CD14-positive monocyte (primary cell): ENCODE data around the gene HLA-DMB. TPM values are rescaled to one million over a fixed set of nuclear protein-coding genes. Genes with fewer than 3 reads are reported as not detected.

ENCODE experiments used
- DNase-seq, 3 donors: peaks; one replicate each; pipeline ENCODE4 v3.0.0-alpha.2; 2011 to 2022
- H2AFZ ChIP-seq: 2 replicates; pipeline ENCODE4 v1.6.0; 2012; ENCODE audit warnings: mild to moderate bottlenecking, low read depth, low read length, inconsistent platforms; ENCODE audit not compliant: insufficient read depth, poor library complexity, severe bottlenecking
- H3K27ac ChIP-seq, 2 donors: 1 replicate in 1 of 2; 2 replicates in 1 of 2; pipeline ENCODE4 v1.5.1; 2012 to 2013; ENCODE audit warnings: low read length in 2 of 2, control low read depth in 1 of 2, inconsistent platforms in 1 of 2, low read depth in 1 of 2, mild to moderate bottlenecking in 1 of 2
- H3K27me3 ChIP-seq, 2 donors: one replicate each; pipeline versions ENCODE4 v1.6.0 to v1.6.1; 2011 to 2013; ENCODE audit warnings: low read length in 2 of 2; ENCODE audit not compliant: control insufficient read depth in 2 of 2, insufficient read depth in 2 of 2
- H3K36me3 ChIP-seq, 2 donors: replicated peaks in 1 of 2; 1 replicate in 1 of 2; 2 replicates in 1 of 2; pipeline versions ENCODE4 v1.5.1 to v1.6.1; 2012 to 2013; ENCODE audit warnings: low read length in 2 of 2, control low read depth in 1 of 2, inconsistent platforms in 1 of 2, mild to moderate bottlenecking in 1 of 2; ENCODE audit not compliant: insufficient read depth in 2 of 2, control insufficient read depth in 1 of 2
- H3K4me1 ChIP-seq, 2 donors: 1 replicate in 1 of 2; 2 replicates in 1 of 2; pipeline versions ENCODE4 v1.5.1 to v1.6.1; 2012 to 2013; ENCODE audit warnings: low read length in 2 of 2, control low read depth in 1 of 2, inconsistent platforms in 1 of 2, mild to moderate bottlenecking in 1 of 2, moderate library complexity in 1 of 2; ENCODE audit not compliant: insufficient read depth in 2 of 2, control insufficient read depth in 1 of 2
- H3K4me2 ChIP-seq: replicated peaks from 2 replicates; pipeline ENCODE3; 2012; ENCODE audit warnings: low read length, moderate library complexity, mild to moderate bottlenecking; ENCODE audit not compliant: poor library complexity, severe bottlenecking; ENCODE audit errors: extremely low read depth
- H3K4me3 ChIP-seq, 3 experiments: fragments of 200-600 bp in 1 of 3; sonication (generic) in 1 of 3; replicated peaks in 1 of 3; 1 replicate in 2 of 3; 2 replicates in 1 of 3; pipeline ENCODE4 v1.5.1; 2011 to 2013; ENCODE audit warnings: low read length in 3 of 3, mild to moderate bottlenecking in 3 of 3, control low read depth in 2 of 3, low read depth in 2 of 3, inconsistent platforms in 1 of 3, moderate library complexity in 1 of 3
- H3K79me2 ChIP-seq: 2 replicates; pipeline ENCODE4 v1.6.0; 2012; ENCODE audit warnings: mild to moderate bottlenecking, control low read depth, inconsistent platforms, low read length, moderate library complexity; ENCODE audit not compliant: insufficient read depth
- H3K9ac ChIP-seq: 2 replicates; pipeline ENCODE4 v1.6.0; 2017; ENCODE audit warnings: low read length, mild to moderate bottlenecking; ENCODE audit not compliant: insufficient read depth, poor library complexity, severe bottlenecking
- H3K9me3 ChIP-seq, 2 donors: replicated peaks in 1 of 2; 1 replicate in 1 of 2; 2 replicates in 1 of 2; pipeline versions ENCODE4 v1.5.1 to v1.6.1; 2012 to 2013; ENCODE audit warnings: low read length in 2 of 2, control low read depth in 1 of 2; ENCODE audit not compliant: control insufficient read depth in 1 of 2, insufficient read depth in 1 of 2
- H4K20me1 ChIP-seq: 2 replicates; pipeline ENCODE4 v1.6.0; 2012; ENCODE audit warnings: mild to moderate bottlenecking, low read length, control low read depth, moderate library complexity; ENCODE audit not compliant: insufficient read depth
- H3K27ac Mint-ChIP-seq, 7 donors: one replicate each; pipeline ENCODE4 v1.8.0; 2020; ENCODE audit warnings: mild to moderate bottlenecking in 7 of 7, mixed read lengths in 7 of 7, moderate library complexity in 6 of 7, inconsistent platforms in 2 of 7
- H3K27me3 Mint-ChIP-seq, 3 donors: one replicate each; pipeline ENCODE4 v1.8.0; 2021 to 2022; ENCODE audit warnings: low read depth in 3 of 3, mild to moderate bottlenecking in 3 of 3, mixed read lengths in 3 of 3, moderate library complexity in 3 of 3, inconsistent platforms in 1 of 3
- H3K36me3 Mint-ChIP-seq, 2 donors: one replicate each; pipeline ENCODE4 v1.8.0; 2020; ENCODE audit warnings: mixed read lengths in 2 of 2, inconsistent platforms in 1 of 2, mild to moderate bottlenecking in 1 of 2
- H3K4me1 Mint-ChIP-seq: one replicate; pipeline ENCODE4 v1.8.0; 2020; ENCODE audit warnings: mild to moderate bottlenecking, mixed read lengths
- H3K4me3 Mint-ChIP-seq, 2 donors: one replicate each; pipeline ENCODE4 v1.8.0; 2020; ENCODE audit warnings: mild to moderate bottlenecking in 2 of 2, mixed read lengths in 2 of 2, moderate library complexity in 1 of 2
- H3K9me3 Mint-ChIP-seq, 7 donors: one replicate each; pipeline ENCODE4 v1.8.0; 2020 to 2022; ENCODE audit warnings: mixed read lengths in 7 of 7, mild to moderate bottlenecking in 6 of 7, moderate library complexity in 6 of 7, inconsistent platforms in 2 of 7
- CTCF ChIP-seq: fragments of 200-600 bp; IDR thresholded peaks from one replicate; pipeline ENCODE4 v1.8.0; 2022; ENCODE audit warnings: antibody characterized with exemption, mild to moderate bottlenecking
- WGBS: methylation state at CpG from one replicate; pipeline ENCODE4 v1.1.5; 2013; ENCODE audit warnings: missing lambda C conversion rate; ENCODE audit not compliant: insufficient coverage; 5-methylcytosine and 5-hydroxymethylcytosine counted together
- intact Hi-C, 2 donors: fragments of 100-400 bp; cut with micrococcal nuclease; formaldehyde crosslinking; loops; one replicate each; pipeline versions ENCODE4 v1.15.0 to v1.15.1; 2023
- polyA plus RNA-seq, 3 donors: library from polyadenylated mRNA; depleted of rRNA in 1 of 3; unstranded in 2 of 3; stranded (reverse) in 1 of 3; fragments of 300-500 nt in 2 of 3; fragments of >200 nt in 1 of 3; fragmentation: Illumina TruSeq in 2 of 3; gene quantifications; 1 replicate in 2 of 3; 2 replicates in 1 of 3; pipeline ENCODE4 v1.2.3, GENCODE V29; 2012 to 2021

HLA-DMB gene
- polyA plus RNA-seq, 3 donors, result 510 to 924 (median 726) TPM

- H3K4me1 Mint-ChIP-seq, result peaks cover 14% of the 10 kb centered on the region
- no peak overlapping the region for H3K27ac Mint-ChIP-seq
- no peak for TF ChIP-seq CTCF
- H3K27me3 ChIP-seq, result no peaks in the 10 kb centered on the region
- no CpG with 5 or more reads among the region's 1 CpG for WGBS
- H3K79me2 ChIP-seq, result peaks cover under 1% of the 10 kb centered on the region
- peaks cover 4 to 12% of the 10 kb centered on the region in 2 donors for H3K4me1 ChIP-seq
- no peaks in the 10 kb centered on the region for H3K9me3 Mint-ChIP-seq
- no peak overlapping the region for H3K4me3 Mint-ChIP-seq
- intact Hi-C loops, result loop anchor here in 1 of 2 donors (5.0 kb wide), 1 partner anchor 43 kb away; no protein-coding TSS in a partner anchor
- no peaks in the 10 kb centered on the region for H4K20me1 ChIP-seq
- no peaks in the 10 kb centered on the region for H3K9me3 ChIP-seq
- no peak overlapping the region for H2AFZ ChIP-seq
- H3K36me3 ChIP-seq, result no peaks in the 10 kb centered on the region
- no peak overlapping the region for H3K4me3 ChIP-seq
- H3K27me3 Mint-ChIP-seq, result peaks cover 0 to 2% (median 0%) of the 10 kb centered on the region in 3 donors
- no peak overlapping the region for H3K27ac ChIP-seq
- no peak overlapping the region for H3K9ac ChIP-seq
- H3K4me2 ChIP-seq, result no peak overlapping the region
- H3K36me3 Mint-ChIP-seq, result no peaks in the 10 kb centered on the region
- DNase-seq, result no peak
Observed at GRCh38 chr6:32889533-32889932, 51.3 kb downstream of the HLA-DMB start.

- TF ChIP-seq CTCF, result no peak
- H3K27ac ChIP-seq, result no peak overlapping the region
- H3K4me2 ChIP-seq, result no peak overlapping the region
- H3K4me3 Mint-ChIP-seq, result no peak overlapping the region
- intact Hi-C loops, result loop anchor here in 1 of 2 donors (5.0 kb wide), 1 partner anchor 44 kb away; no protein-coding TSS in a partner anchor
- H3K9me3 Mint-ChIP-seq, result no peaks in the 10 kb centered on the region
- H3K4me3 ChIP-seq, result no peak overlapping the region
- H4K20me1 ChIP-seq, result no peaks in the 10 kb centered on the region
- no peak overlapping the region for H3K27ac Mint-ChIP-seq
- H3K79me2 ChIP-seq, result no peaks in the 10 kb centered on the region
- H2AFZ ChIP-seq, result no peak overlapping the region
- no peak for DNase-seq
- no peaks in the 10 kb centered on the region for H3K27me3 ChIP-seq
- no peaks in the 10 kb centered on the region for H3K36me3 Mint-ChIP-seq
- no CpG with 5 or more reads among the region's 2 CpGs for WGBS
- no peak overlapping the region for H3K9ac ChIP-seq
- H3K4me1 Mint-ChIP-seq, result peaks cover 18% of the 10 kb centered on the region
- peaks cover 0 to 2% (median 0%) of the 10 kb centered on the region in 3 donors for H3K27me3 Mint-ChIP-seq
- no peaks in the 10 kb centered on the region for H3K36me3 ChIP-seq
- H3K9me3 ChIP-seq, result no peaks in the 10 kb centered on the region
- peaks cover under 1 to 8% of the 10 kb centered on the region in 2 donors for H3K4me1 ChIP-seq
Observed at GRCh38 chr6:32888576-32888975, 52.3 kb downstream of the HLA-DMB start.
